Cardiac muscle cell (in vitro differentiated cells and primary cell): Measurements from ENCODE around the gene MAP1LC3A. TPM values are rescaled to one million over a fixed set of nuclear protein-coding genes. Genes with fewer than 3 reads are reported as not detected.

ENCODE experiments used
- DNase-seq, 2 donors: peaks; one replicate each; pipeline versions ENCODE4 v3.0.0 to v3.0.0-alpha.2; 2010 to 2017; ENCODE audit warnings: low read depth in 1 of 2, low spot score in 1 of 2
- H3K27ac ChIP-seq: fragments of 200-600 bp; sonication (generic); 2 replicates; pipeline ENCODE4 v1.5.1; 2016
- H3K27me3 ChIP-seq: fragments of 200-600 bp; sonication (generic); 2 replicates; pipeline ENCODE4 v1.6.0; 2016; ENCODE audit warnings: control low read depth
- H3K36me3 ChIP-seq: fragments of 200-600 bp; sonication (generic); 2 replicates; pipeline ENCODE4 v1.5.1; 2016; ENCODE audit warnings: control low read depth
- H3K4me1 ChIP-seq: fragments of 200-600 bp; sonication (generic); 2 replicates; pipeline ENCODE4 v1.8.1; 2017; ENCODE audit warnings: low read depth, mild to moderate bottlenecking, mixed run types
- H3K4me3 ChIP-seq: fragments of 200-600 bp; sonication (generic); 2 replicates; pipeline ENCODE4 v1.5.1; 2016; ENCODE audit warnings: mild to moderate bottlenecking
- H3K9me3 ChIP-seq: fragments of 200-600 bp; sonication (generic); 2 replicates; pipeline ENCODE4 v1.5.1; 2017; ENCODE audit warnings: low read depth, mild to moderate bottlenecking, control low read depth
- CTCF ChIP-seq: IDR thresholded peaks from 2 replicates; pipeline ENCODE4 v1.5.1; 2012; ENCODE audit warnings: low read depth, mild to moderate bottlenecking, low read length
- polyA plus RNA-seq: library from polyadenylated mRNA; unstranded; fragments of >200 nt; fragmentation: Nextera tagmentation; extraction: Ambion mirVana; gene quantifications from 2 replicates; pipeline ENCODE4 v1.2.1, GENCODE V29; 2016
- total RNA-seq: library from RNA; depleted of rRNA; stranded (reverse); fragments of >200 nt; gene quantifications from 2 replicates; pipeline ENCODE4 v1.2.3, GENCODE V29; 2016

Gene MAP1LC3A
- total and polyA plus RNA-seq, 2 experiments from 2014 or later, result 29.7 to 38.7 TPM

DNA sequence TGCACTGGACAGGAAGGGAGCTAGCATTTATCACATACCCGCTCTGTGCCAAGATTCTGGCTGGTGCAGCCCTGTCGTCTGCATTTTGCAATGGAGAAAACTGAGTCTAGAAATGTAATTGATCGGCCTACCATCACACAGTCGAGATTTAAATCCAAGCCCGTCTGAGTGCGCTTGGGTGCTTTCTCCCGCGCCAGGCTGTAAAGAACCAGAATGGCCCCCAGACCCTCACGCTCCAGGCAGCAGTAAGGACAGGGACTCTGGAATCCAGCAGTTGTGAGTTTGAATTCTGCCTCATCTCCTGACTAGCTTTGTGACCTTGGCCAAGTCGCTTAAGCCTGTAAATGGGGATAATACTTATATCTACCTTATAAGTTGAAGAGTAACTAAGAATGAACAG, 31.5 kb upstream of the MAP1LC3A start:
- no peaks in the 10 kb centered on the region for H3K9me3 ChIP-seq
- TF ChIP-seq CTCF, result no peak
- no peaks in the 10 kb centered on the region for H3K27me3 ChIP-seq
- H3K4me3 ChIP-seq, result no peak overlapping the region
- H3K4me1 ChIP-seq, result peaks cover 4% of the 10 kb centered on the region
- no peak for DNase-seq
- H3K27ac ChIP-seq, result no peak overlapping the region
- H3K36me3 ChIP-seq, result peaks cover 25% of the 10 kb centered on the region

DNA sequence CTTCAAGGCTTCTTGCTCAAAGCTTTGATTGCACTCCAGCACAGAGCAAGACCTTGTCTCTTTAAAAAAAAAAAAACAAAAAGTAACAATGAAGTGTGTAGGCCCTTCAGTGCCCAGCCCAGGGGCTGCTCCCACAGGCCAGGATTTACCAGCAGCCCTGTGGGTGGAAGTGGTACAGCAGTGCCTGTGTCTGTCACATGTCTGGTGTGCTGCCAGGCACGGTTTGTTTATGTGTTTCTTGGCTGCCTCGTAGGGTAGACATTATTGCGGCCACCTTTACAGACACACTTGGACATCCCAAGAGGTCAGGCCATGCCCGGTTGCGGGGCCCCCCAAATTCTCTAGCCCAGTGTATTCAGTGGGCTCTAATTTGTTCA, 29.6 kb upstream of the MAP1LC3A start:
- H3K27me3 ChIP-seq, result no peaks in the 10 kb centered on the region
- no peak overlapping the region for H3K27ac ChIP-seq
- no peak for TF ChIP-seq CTCF
- no peaks in the 10 kb centered on the region for H3K4me1 ChIP-seq
- DNase-seq, result no peak
- no peak overlapping the region for H3K4me3 ChIP-seq
- H3K36me3 ChIP-seq, result peaks cover 34% of the 10 kb centered on the region
- no peaks in the 10 kb centered on the region for H3K9me3 ChIP-seq

DNA sequence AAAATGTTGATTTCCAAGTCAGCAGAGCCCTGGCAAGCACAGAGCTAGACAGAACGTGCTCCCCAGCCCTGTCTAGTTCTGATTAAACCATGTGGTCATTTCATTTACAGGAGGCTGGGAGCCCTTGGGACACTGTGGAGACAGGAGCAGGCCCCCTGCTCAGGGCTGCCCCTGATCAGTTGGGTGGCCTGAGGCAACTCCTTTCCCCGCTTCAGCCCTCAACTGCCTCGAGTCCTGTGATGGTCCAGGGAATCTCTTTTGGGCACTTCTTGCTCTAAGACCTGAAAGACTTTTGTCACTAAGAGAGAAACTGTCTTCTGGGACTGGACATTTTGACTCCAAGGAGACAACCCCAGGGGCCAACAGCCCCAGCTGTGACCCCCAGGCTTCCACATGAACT, 28.8 kb upstream of the MAP1LC3A start:
- Histone ChIP-seq H3K4me1 (no peaks in the 10 kb centered on the region), H3K9me3 (no peaks in the 10 kb centered on the region), H3K27me3 (no peaks in the 10 kb centered on the region), H3K36me3 (peaks cover 40% of the 10 kb centered on the region), H3K27ac (no peak overlapping the region), H3K4me3 (no peak overlapping the region)
- DNase-seq, result no peak
- no peak for TF ChIP-seq CTCF

DNA sequence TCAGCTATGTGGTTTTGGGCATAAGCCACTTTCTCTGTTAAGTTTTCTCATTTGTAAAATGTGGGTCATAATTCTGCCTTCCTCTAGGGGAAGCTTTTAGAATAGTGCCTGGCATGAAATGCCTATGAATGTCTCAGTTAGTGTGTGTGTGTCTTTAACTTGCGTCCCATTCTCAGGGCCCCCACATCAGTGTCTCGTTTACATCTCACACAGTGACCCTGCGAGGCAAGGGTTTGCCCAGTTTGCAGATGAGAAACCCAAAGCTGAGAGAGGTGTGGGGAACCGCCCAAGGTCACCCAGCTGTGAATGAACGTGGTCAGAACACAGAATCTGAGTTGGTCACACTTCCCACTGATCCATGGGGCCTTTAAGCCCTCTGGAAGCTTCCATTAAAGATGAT, 28.2 kb upstream of the MAP1LC3A start:
- peak in 1 of 2 donors; percentile 17 for DNase-seq
- no peaks in the 10 kb centered on the region for H3K27me3 ChIP-seq
- TF ChIP-seq CTCF, result no peak
- no peak overlapping the region for H3K4me3 ChIP-seq
- no peaks in the 10 kb centered on the region for H3K9me3 ChIP-seq
- H3K4me1 ChIP-seq, result no peaks in the 10 kb centered on the region
- peaks cover 46% of the 10 kb centered on the region for H3K36me3 ChIP-seq
- no peak overlapping the region for H3K27ac ChIP-seq

GRCh38 chr20:34531608-34532265, 26.8 kb upstream of the MAP1LC3A start:
- peaks cover 53% of the 10 kb centered on the region for H3K36me3 ChIP-seq
- no peaks in the 10 kb centered on the region for H3K9me3 ChIP-seq
- no peaks in the 10 kb centered on the region for H3K27me3 ChIP-seq
- H3K27ac ChIP-seq, result no peak overlapping the region
- H3K4me1 ChIP-seq, result no peaks in the 10 kb centered on the region
- no peak overlapping the region for H3K4me3 ChIP-seq
- no peak for TF ChIP-seq CTCF
- DNase-seq, result no peak
